Hematopoietic multipotent progenitor cell treated with erythropoietin and hydrocortisone succinate and interleukin-3 and kit ligand, for 6 days (in vitro differentiated cells): ENCODE results near the gene FAM136A.
"Not testable (repeated sequence)": the region's sequence is repeated elsewhere in the genome, so short reads cannot be mapped to it uniquely, and the experiment has no call there.

ENCODE experiments used
- DNase-seq: peaks from one replicate; pipeline ENCODE4 v3.0.0-alpha.2; 2015

The FAM136A gene

DNA sequence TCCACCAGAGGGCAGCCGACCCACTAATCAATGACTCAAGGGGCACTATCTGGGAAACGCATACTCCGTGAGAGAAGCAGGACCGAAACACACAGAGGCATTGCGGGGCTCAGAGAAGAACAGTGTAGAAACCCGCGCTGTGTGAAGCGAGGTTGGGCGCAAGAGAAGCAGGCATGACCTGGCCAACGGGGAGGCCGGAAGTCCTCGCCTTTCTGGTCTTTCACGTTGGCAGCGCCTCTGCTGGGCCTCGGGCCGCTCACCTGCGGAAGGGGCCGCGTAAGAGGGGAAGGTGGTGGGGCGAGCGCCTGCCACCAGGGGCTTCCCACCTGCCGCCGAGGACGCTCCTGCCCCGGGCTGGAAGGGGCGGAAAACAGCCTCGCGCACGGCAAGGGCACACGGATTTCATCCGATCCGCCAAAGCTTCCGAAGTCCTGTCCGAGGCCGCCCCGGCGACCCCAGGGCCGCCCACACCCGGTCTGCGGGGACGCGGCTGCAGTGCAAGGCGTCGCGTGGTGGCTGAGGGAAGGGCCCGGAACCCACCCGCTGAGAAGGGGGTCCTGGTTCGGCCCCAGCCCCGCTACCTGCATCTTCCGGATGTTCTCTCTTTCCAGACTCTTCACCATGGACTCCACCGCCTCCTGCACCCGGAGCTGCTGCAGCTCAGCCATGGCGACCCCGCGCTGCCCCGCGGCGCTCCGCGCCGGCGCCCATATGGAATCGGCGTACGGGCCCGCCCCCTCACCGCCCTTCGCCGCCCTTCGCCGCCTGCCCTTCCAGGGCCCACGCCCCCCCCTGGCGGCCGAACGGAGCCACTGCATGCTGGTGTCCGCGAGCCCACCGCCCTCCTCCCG lies at the start of gene FAM136A:
TSS of gene FAM136A (minus strand) at position 724 of the 851 bp plus-strand sequence. CDS start at position 668, 56 bp downstream.
- DNase-seq = peak; percentile 92

DNA sequence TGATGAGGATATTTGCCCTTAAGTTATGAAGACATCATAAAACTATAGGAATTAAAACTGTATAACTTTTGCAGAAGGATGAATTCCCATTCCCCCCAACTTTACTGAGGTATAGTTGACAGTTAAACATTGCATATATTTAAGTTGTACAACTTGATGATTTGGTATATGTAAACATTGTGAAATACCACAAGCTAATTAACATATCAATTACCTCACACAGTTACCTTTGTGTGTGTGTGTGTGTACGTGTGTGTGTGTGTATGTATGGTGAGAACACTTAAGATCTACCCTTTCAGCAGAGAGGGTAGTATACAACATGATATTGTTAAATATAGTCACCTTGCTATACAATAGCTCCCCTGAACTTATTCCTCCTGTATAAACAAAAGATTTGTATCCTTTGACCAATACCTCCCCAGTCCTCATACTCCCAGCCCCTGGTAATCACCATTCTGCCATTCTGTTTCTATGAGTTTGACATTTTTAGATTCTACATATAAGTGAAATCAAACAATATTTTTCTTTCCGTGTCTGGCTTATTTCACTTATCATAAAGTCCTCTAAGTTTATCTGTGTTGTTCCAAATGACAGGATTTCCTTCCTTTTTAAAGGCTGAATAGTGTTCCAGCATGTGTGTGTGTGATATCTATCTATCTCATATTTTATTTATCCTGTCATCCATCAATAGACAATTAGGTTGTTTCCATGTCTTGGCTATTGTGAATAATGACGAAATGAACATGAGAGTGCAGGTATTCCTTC lies 48.2 kb upstream of the FAM136A start:
- DNase-seq = no peak

DNA sequence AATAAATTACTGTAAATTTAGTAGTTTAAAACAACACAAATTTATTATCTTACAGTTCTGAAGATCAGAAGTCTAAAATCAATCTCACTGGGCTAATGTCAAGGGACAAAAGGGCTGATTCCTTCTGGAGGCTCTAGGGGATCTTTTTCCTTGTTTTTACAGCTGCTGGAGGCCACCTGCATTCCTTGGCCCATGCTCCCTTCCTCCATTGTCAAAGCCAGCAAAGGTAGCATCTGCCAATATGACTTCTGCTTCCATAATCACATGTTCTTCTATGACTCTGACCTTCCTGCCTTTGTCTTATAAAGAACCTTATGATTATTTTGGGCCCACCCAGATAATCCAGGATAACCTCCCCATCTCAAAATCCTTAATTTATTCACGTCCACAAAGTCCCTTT lies 46.0 kb upstream of the FAM136A start:
- no peak for DNase-seq

DNA sequence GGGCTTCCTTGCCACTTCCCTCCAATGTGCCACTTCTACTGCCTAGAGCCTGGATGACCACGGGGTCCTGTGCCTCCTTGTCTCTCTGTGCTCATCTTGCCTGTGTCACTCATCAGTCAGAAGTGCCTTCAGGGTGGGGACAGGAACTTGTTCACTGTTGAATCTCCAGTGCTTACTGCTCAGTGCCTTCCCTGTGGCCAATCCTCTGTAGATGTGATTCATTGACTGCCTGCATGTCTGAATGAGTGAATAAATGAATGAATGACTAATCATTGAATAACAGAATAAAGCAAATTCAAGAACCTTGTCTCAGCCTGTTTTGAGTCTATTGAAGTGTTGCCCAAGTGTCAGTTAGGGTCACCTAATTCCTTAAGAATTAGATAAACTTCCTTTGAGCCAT lies 42.3 kb upstream of the FAM136A start:
- no peak for DNase-seq

DNA sequence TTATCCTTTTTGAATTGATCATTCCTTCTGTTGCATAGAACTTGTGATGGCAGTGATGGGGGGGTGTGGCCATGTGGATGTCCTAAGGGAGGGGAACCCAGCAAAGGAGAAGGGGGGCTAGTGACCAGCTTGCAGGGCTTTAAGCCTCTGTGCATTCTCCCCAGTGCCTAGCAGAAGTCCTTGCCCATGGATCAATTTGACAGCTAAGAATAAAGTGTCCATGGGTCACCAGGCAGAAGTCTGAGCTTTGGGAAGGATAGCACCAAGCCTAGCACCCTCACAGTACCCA lies 39.6 kb upstream of the FAM136A start:
- no peak for DNase-seq

DNA sequence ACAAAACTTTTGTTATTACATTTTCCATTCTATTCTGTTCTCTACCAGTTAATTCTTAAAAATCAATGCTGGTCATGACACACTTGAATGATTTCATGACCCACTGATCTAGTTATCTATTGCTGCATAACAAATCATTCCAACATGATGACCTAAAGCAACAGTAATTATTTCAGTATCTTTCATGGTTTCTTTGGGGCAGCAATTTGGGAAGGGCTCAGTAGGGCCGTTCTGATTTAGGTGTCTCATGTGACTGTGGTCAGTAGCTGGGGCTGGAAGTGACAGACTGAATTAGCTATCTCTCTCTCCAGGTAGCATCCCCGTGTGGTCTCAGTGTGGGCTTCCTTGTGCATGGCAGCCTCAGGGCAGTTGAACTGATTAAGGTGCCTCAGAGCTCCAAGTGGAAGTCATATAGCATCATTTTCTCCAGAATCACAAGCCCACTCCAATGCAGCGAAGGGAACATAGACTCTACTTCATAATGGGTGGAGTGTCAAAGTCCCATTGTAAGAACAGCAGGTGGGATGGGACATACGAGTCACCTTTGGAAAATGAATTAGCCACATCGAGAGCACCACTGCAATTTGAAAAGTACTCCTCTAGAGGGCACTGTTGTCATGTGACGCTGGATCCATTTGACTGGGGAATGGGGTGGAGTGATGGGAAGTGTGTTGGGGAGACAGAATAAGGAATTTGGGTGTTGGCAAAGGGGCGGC lies 39.1 kb upstream of the FAM136A start:
- peak; percentile 78 for DNase-seq

DNA sequence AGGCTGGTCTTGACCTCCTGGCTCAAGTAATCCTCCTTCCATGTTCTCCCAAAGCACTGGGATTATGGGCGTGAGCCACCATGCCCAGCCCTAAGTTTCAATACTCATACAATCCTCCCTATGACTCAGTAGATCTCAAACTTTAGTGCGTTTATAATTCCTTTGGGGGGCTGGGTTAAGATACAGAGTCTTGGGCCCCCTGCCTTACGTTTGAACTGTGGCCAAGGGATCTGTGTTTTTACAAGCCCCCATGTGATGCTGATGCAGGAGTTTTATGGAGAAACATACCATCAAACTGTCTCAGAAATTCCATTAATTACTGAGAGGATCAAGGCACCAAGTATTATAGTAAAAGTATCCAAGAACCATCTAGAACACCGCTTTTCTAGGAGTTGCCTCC lies 38.2 kb upstream of the FAM136A start:
- DNase-seq = no peak

DNA sequence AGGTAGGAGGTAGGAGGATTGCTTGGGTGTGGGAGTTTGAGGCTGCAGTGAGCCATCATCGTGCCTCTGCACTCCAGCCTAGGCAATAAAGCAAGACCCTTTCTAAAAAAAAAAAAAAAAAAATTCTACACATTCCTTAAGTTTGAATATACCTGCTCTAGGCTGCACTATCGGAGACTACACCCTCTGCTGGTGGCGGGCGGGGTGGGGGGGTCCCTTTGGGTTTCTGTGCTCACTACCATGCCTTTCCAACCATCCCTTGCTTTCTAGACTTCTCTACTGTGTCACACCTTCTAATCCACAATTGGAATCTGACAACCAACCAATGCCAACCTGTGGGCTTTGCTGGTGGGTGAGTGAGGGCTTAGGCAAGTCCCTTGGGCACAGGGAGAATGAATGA lies 34.7 kb upstream of the FAM136A start:
- DNase-seq = no peak

DNA sequence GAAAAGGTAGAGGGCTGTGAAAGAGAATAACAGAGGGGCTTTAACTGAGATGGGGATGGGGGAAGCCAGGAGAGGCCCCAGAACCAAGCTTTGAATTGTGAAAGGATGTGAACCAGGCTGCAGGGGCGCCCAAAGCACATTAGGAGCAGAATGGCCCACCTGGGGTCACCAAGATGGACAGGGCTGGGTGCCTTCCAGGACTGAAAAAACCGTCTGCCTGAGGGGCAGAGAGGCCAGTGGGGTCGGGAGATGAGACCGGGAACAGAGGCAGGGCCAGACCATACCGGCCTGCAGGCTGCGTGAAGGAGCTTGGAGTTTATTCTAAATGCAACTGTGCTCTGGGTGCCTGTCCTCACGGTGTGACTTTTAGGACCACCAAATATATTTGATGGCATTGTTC lies 29.1 kb upstream of the FAM136A start:
- no peak for DNase-seq

DNA sequence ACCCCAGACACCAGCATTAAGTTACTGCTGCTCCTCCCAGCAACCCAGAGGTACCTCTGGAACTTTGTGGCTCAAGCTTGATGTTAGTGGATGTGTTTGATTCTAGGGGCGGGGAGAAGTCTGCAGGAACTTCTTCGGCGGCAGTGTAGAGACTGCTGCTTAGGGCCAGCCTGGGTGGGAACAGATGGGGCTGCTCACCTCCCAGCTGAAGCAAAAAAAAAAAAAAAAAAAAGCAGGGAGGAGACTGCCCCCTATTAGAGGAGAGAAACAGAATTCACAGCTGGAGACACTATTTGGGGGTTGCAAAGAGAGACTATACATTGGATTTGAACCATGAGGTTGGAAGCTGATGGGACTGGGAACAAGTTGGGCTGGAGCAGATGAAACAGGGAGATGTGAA lies 28.6 kb upstream of the FAM136A start:
- DNase-seq = no peak

DNA sequence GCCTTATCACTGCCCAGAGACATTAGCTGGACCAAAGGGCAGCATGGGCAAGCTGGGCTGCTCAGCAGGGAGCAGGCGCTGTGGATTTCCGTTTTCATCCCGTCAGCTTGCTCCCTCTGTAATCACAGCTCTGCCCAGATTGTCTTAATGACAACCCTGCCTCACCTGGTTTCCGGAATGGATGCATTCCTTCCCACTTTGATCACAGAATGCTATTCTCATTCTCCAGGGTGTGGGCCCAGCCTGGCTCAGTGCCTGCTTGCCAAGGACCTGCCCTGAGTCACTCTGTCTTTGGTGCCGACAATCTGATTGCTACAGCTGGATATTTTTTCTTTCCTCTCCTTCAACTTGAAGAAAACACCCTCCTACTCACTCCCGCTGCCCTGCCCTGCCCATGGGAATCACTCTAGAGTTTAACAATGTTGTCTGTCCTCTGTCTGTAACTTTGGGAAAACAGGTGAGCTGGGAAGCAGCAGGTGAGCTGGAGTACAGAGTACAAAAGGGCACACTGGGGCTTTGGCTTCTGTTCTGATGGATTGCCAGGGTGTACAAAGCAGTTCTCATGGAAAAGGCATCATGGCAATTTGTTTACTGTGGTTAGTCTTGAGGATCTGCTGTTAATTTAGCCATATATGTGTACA lies 27.2 kb upstream of the FAM136A start:
- DNase-seq = no peak

DNA sequence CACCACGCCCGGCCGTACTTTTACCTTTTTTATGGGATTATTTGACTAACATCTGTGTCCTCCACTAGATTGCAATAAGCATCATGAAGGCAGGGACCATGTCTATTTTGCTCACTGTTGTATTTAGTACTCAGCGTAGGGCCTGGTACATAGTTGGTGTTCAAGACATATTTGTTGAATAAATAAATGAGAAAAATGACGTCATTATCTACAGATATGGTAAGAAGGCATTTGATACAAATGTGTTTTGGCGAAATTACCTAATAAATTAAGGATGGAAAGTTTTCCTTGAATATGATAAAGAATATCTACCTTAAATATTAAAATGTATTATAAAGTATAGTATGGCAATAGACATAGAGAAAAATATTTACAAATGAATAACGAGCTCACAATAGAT lies 24.0 kb upstream of the FAM136A start:
- DNase-seq = no peak

DNA sequence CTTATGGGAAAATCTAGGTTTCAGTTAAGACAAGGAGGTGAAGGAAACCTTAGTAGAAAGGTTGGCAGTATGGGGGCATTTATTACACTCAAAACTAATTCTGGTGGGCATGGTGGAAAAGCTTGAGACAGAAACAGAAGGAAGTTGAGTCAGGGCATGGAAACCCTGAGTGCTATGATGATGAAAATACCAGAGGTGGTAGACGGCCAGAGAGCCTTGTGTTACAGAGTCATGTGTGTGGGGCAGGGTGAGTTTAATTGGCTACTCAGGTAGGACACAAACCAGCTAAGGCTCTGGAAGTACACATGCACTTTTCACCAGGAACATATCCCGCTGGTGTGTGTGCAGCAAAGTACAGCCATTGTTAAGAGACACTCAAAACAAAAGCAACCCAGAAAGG lies 20.7 kb upstream of the FAM136A start:
- DNase-seq = no peak

DNA sequence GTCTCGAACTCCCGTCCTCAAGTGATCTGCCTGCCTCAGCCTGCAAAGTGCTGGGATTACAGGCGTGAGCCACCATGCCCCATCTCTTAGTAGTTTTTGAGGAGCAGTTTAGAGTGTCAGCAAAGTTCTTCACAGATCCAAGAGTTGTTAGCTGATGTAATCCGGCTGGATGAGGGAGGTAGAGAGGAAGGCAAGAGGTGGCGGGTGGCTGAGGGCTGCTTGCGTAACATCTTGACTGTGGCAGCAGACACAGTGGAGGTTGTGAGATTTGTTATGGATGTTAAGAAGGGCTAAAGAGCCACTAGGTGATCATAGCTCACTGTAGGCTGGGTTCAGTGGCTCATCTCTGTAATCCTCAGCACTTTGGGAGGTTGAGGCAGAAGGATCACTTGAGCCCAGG lies 19.5 kb upstream of the FAM136A start:
- no peak for DNase-seq

DNA sequence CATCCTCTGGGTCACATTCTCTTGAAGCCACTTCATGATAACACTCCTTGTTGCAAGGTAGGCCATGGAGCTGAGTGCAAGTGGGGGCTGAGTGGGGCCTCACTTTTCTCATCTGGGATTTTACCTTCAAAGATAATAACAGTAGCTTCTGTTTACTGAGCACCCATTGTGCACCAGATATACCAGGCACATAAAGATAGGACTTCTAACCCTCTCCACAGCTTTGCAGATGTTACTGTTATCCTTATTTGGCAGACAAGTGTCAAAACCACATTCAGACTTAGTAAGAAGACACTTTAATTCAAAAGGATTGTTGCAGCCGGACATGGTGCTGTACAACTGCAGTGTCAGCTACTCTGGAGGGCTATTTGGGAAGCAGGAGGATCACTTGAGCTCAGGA lies 12.8 kb upstream of the FAM136A start:
- peak; percentile 46 for DNase-seq

DNA sequence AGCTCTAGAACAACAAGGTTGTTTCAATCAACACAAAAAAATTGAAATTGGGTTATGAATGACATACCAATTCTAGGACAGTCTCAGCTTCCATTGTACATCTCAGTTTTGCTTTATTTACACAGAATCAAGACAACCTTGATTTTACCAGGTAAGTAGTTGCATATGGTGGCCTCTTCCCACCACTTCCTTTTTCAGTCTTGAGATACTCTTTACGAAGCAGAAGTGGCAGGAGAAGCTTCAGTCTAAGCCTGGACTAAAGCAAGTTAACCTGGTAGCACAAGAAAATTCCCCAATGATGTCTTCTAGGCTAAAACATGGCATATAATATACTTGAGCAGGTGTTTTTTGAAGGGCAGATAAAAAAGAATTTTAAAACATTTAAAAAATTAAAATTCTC lies 10.7 kb upstream of the FAM136A start:
- DNase-seq = no peak

DNA sequence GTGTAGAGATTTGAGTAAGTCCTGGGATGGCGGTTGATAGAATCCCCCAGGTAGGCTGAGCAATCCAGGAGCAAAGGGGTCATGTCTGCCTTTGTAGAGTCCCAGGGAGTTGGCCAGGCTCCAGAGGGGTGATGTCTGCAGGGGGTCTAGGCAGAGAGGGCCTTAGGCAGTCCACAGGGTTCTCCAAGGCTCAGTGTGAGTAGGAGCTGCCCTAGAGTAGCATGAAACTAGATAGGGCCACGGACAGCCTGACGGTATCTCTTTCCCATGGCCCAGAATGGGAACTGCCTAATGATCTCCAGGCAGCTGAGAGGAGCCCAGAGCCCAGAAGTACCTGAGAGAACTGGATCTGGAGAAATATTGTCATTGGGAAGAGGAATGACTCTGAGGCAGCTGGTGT lies 9.0 kb upstream of the FAM136A start:
- no peak for DNase-seq

DNA sequence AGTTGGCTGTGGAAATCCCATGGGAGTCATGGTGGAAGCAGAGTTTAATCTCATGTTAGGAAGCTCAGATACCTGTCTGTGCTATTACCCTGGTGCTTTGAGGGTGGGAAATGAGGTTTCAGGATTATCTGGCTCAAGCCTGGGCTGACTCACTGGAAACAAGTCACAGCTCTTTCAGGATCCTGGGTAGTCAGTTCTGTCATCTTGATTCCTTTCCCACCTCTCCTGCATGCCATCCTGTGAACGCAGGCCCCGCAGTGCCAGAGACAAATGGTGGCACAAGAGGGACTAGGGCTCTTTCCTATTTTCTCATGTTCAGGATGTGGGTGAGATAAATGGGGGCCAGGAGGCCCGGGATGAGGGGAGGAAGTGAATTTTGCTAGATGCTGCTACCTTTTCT lies 3.7 kb upstream of the FAM136A start:
- DNase-seq = no peak

DNA sequence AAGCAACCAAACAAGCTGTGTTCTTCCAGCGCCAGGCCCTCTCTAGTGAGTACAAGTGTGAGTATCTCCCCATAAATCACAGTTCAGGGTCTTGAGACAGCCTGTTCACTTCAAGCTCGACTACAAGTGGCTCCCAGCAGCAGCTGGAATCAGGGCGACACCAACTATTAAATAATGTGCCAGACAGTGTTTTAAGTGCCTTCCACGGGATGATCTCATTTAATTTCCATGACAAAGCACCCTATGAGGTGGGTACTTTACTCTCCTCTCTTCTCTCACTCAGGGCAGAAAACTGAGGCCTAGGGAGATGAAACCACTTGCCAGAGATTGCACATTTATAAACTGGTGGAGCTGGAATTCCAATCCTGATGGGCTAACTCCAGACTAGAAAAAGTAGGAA lies 2.6 kb upstream of the FAM136A start:
- DNase-seq = no peak

DNA sequence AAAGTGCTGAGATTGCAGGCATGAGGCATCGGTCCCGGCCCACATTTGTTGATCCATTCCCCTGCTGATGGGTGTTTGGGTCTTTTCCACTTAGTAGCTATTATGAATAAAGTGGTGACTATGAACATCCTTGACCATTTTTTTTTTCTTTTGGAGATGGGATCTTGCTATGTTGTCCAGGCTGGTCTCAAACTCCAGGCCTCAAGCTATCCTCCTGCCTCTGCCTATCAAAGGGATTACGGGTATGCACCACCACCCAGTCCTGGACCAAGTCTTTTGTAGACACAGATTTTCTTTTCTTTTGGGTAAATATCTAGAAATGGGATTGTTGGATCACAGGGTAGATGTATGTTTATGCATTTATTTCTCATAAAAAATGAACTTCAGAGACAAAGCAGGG lies 1.3 kb upstream of the FAM136A start:
- DNase-seq = no peak

DNA sequence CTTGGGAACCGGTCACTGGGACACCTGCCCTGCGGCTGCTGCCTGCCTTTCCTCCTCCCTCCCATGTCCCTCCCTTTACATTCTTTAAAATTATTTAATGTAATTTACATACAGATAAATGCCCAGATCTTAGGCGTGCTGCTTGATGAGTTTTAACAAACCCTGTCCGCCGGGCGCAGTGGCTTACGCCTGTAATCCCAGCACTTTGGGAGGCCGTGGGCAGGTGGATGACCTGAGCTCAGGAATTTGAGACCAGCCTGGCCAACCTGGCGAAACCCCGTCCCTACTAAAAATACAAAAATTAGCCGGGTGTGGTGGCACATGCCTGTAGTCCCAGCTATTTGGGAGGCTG lies 304 bp upstream of the FAM136A start:
- DNase-seq = not testable (repeated sequence)

DNA sequence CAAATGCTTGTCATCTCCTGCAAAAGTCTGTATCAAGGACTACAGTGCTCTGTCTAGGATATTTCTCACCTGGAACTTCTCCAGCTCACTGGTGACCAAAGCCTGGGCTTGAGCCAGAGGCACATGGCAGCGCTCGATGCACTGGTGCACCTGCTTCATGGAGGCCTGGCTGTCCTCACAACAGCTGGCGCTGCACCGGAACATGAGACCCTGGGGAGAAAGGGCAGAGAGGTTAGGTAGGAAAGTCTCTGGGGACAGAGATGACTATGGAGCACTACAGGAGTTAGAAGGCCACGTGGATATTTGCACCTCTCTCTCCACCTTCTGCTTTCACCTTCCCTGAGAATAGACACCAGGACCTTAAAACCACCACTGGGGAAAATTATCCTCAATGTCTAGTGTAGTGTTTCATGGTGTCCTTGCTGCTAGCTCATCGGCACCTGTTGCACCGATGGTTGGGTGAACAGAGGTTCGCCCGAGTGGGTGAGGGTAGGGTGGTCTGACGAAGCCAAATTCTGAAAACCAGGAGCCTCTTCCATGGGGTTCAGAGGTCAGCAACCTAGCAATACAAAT lies 1.0 kb downstream of the FAM136A start:
- no peak for DNase-seq

DNA sequence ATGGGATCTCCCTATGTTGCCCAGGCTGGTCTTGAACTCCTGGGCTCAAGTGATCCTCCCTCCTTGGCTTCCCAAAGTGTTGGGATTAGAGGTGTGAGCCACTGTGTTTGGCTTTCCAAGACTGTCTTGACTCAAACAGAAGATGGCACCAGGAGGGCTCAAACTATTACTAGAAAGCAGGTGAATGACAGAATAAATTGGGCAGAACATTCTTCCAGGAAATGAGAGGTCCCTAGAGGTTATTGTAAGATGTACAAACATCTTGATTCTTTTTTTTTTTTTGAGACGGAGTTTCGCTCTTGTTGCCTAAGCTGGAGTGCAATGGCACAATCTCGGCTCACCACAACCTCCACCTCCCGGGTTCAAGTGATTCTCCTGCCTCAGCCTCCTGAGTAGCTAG lies 4.0 kb downstream of the FAM136A start:
- not testable (repeated sequence) for DNase-seq
